ENCODE measurements around the gene CCDC197. TPM values are rescaled to one million over a fixed set of nuclear protein-coding genes. Genes with fewer than 3 reads are reported as not detected.

Gene CCDC197
- polyA plus RNA-seq, 1 donor from 2014 or later, result not detected

- Histone ChIP-seq H3K36me3 (ENCODE audit: insufficient read depth, low read length) (no peaks in the 10 kb centered on the region), H2AFZ (ENCODE audit: low read depth, low read length) (no peak overlapping the region), H3K4me3 (ENCODE audit: low read length) (no peak overlapping the region), H3K27me3 (ENCODE audit: insufficient read depth, low read depth, low read length) (no peaks in the 10 kb centered on the region), H3K9me2 (ENCODE audit: insufficient read depth, low read length) (no peaks in the 10 kb centered on the region), H3F3A (ENCODE audit: insufficient read depth, low read length, poor library complexity, severe bottlenecking) (no peaks in the 10 kb centered on the region), H3K9me3 (ENCODE audit: low read length) (no peaks in the 10 kb centered on the region), H3K9ac (ENCODE audit: low read length) (no peak overlapping the region), H4K20me1 (ENCODE audit: insufficient read depth) (no peaks in the 10 kb centered on the region), H3K27ac (ENCODE audit: low read length) (no peak overlapping the region), H3K4me2 (ENCODE audit: low read length) (no peak overlapping the region), H3K79me2 (replicated peaks; ENCODE audit: insufficient read depth, low read length) (no peaks in the 10 kb centered on the region)
- TF ChIP-seq EZH2 (IDR thresholded peaks at IDR 0.05; ENCODE audit: borderline replicate concordance, insufficient read depth, low read length, poor library complexity, severe bottlenecking) (no peak), MXI1 (conservative IDR thresholded peaks at IDR 0.05; ENCODE audit: poor library complexity, severe bottlenecking) (no peak), TAF1 (IDR thresholded peaks at IDR 0.05; ENCODE audit: low read depth) (no peak), POLR2AphosphoS5 (IDR thresholded peaks at IDR 0.05) (no peak), EP300 (conservative IDR thresholded peaks at IDR 0.05; ENCODE audit: poor library complexity, severe bottlenecking) (no peak), REST (IDR thresholded peaks at IDR 0.05; ENCODE audit: borderline replicate concordance) (no peak), RAD21 (conservative IDR thresholded peaks at IDR 0.05) (no peak), CTCF (IDR thresholded peaks at IDR 0.05; ENCODE audit: poor library complexity, severe bottlenecking) (no peak), SMC3 (conservative IDR thresholded peaks at IDR 0.05; ENCODE audit: poor library complexity) (no peak)
Observed at GRCh38 chr14:93967637-93968250, 29.4 kb upstream of the CCDC197 start.

GRCh38 chr14:93969082-93969828, 27.8 kb upstream of the CCDC197 start:
- no peaks in the 10 kb centered on the region for H3F3A ChIP-seq (ENCODE audit: insufficient read depth, low read length, poor library complexity, severe bottlenecking)
- H3K4me3 ChIP-seq (ENCODE audit: low read length), result no peak overlapping the region
- no peaks in the 10 kb centered on the region for H3K9me3 ChIP-seq (ENCODE audit: low read length)
- no peak overlapping the region for H3K9ac ChIP-seq (ENCODE audit: low read length)
- H3K4me2 ChIP-seq (ENCODE audit: low read length), result no peak overlapping the region
- H3K36me3 ChIP-seq (ENCODE audit: insufficient read depth, low read length), result no peaks in the 10 kb centered on the region
- H3K79me2 ChIP-seq (replicated peaks; ENCODE audit: insufficient read depth, low read length), result no peaks in the 10 kb centered on the region
- no peaks in the 10 kb centered on the region for H3K9me2 ChIP-seq (ENCODE audit: insufficient read depth, low read length)
- no peak overlapping the region for H3K27ac ChIP-seq (ENCODE audit: low read length)
- H2AFZ ChIP-seq (ENCODE audit: low read depth, low read length), result no peak overlapping the region
- TF ChIP-seq TAF1 (IDR thresholded peaks at IDR 0.05; ENCODE audit: low read depth) (no peak), POLR2AphosphoS5 (IDR thresholded peaks at IDR 0.05) (no peak)
- H3K27me3 ChIP-seq (ENCODE audit: insufficient read depth, low read depth, low read length), result no peaks in the 10 kb centered on the region
- H4K20me1 ChIP-seq (ENCODE audit: insufficient read depth), result no peaks in the 10 kb centered on the region

All from neural cell (in vitro differentiated cells).